Liver (tissue), 3 donors: ENCODE results near the gene OR56B1.
A peak's percentile ranks its signal among the peaks of the same experiment; 100 is the strongest.

Source experiments
- HNF4A ChIP-seq, 2 donors: conservative IDR thresholded peaks; 2 replicates each; pipeline ENCODE4 v1.6.1; 2016; ENCODE audit warnings: antibody characterized with exemption in 2 of 2, mild to moderate bottlenecking in 2 of 2
- MAX ChIP-seq: IDR thresholded peaks from 2 replicates; pipeline ENCODE4 v1.6.1; 2016; ENCODE audit warnings: antibody characterized with exemption
- REST ChIP-seq: IDR thresholded peaks from 2 replicates; pipeline ENCODE4 v1.6.1; 2016; ENCODE audit warnings: antibody characterized with exemption, mild to moderate bottlenecking
- SP1 ChIP-seq: IDR thresholded peaks from 2 replicates; pipeline ENCODE4 v1.6.1; 2018; ENCODE audit warnings: antibody characterized with exemption, mild to moderate bottlenecking
- TF ChIP-seq, protein P1 (sequence below): IDR thresholded peaks from 2 replicates; pipeline ENCODE4 v1.6.1; 2016; ENCODE audit warnings: antibody characterized with exemption
- TF ChIP-seq, protein P2 (sequence below): fragments of 150-350 bp; IDR thresholded peaks from 2 replicates; pipeline ENCODE4 v1.5.1; 2017; ENCODE audit warnings: improper control_type of control experiment, low read depth, low read length; ENCODE audit not compliant: missing input control
- TF ChIP-seq, protein P3 (sequence below): IDR thresholded peaks from 2 replicates; pipeline ENCODE4 v1.6.1; 2016; ENCODE audit warnings: antibody characterized with exemption
- donor health status: healthy.
- donor health status: healthy.

GRCh38 chr11:5722622-5723021 is 13.6 kb upstream of the OR56B1 start:
- TF ChIP-seq, protein P1, sequence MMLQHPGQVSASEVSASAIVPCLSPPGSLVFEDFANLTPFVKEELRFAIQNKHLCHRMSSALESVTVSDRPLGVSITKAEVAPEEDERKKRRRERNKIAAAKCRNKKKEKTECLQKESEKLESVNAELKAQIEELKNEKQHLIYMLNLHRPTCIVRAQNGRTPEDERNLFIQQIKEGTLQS, result no peak
- TF ChIP-seq, protein P2, sequence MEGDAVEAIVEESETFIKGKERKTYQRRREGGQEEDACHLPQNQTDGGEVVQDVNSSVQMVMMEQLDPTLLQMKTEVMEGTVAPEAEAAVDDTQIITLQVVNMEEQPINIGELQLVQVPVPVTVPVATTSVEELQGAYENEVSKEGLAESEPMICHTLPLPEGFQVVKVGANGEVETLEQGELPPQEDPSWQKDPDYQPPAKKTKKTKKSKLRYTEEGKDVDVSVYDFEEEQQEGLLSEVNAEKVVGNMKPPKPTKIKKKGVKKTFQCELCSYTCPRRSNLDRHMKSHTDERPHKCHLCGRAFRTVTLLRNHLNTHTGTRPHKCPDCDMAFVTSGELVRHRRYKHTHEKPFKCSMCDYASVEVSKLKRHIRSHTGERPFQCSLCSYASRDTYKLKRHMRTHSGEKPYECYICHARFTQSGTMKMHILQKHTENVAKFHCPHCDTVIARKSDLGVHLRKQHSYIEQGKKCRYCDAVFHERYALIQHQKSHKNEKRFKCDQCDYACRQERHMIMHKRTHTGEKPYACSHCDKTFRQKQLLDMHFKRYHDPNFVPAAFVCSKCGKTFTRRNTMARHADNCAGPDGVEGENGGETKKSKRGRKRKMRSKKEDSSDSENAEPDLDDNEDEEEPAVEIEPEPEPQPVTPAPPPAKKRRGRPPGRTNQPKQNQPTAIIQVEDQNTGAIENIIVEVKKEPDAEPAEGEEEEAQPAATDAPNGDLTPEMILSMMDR, result no peak
- no peak for TF ChIP-seq SP1
- TF ChIP-seq, protein P3, sequence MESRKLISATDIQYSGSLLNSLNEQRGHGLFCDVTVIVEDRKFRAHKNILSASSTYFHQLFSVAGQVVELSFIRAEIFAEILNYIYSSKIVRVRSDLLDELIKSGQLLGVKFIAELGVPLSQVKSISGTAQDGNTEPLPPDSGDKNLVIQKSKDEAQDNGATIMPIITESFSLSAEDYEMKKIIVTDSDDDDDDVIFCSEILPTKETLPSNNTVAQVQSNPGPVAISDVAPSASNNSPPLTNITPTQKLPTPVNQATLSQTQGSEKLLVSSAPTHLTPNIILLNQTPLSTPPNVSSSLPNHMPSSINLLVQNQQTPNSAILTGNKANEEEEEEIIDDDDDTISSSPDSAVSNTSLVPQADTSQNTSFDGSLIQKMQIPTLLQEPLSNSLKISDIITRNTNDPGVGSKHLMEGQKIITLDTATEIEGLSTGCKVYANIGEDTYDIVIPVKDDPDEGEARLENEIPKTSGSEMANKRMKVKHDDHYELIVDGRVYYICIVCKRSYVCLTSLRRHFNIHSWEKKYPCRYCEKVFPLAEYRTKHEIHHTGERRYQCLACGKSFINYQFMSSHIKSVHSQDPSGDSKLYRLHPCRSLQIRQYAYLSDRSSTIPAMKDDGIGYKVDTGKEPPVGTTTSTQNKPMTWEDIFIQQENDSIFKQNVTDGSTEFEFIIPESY, result no peak
- TF ChIP-seq REST, result no peak
- peak; percentile 72 to 77 for TF ChIP-seq HNF4A (conservative IDR thresholded peaks at IDR 0.05)
- TF ChIP-seq MAX, result no peak
